Mucosa of rectum (tissue), 2 donors: ENCODE data around the gene TLR10.

Experiments
- H3K27ac ChIP-seq, 2 donors: one replicate each; pipeline ENCODE4 v1.7.0; 2013; ENCODE audit warnings: inconsistent platforms in 2 of 2, low read depth in 2 of 2, low read length in 2 of 2
- H3K27me3 ChIP-seq, 2 donors: one replicate each; pipeline ENCODE4 v1.7.0; 2013; ENCODE audit warnings: low read length in 2 of 2; ENCODE audit not compliant: control insufficient read depth in 2 of 2, insufficient read depth in 2 of 2
- H3K36me3 ChIP-seq, 2 donors: one replicate each; pipeline ENCODE4 v1.7.0; 2013; ENCODE audit warnings: low read length in 2 of 2; ENCODE audit not compliant: control insufficient read depth in 2 of 2, insufficient read depth in 2 of 2
- H3K4me1 ChIP-seq, 2 donors: one replicate each; pipeline ENCODE4 v1.7.0; 2013; ENCODE audit warnings: low read length in 2 of 2, mild to moderate bottlenecking in 1 of 2; ENCODE audit not compliant: control insufficient read depth in 2 of 2, insufficient read depth in 2 of 2
- H3K4me3 ChIP-seq, 2 donors: one replicate each; pipeline ENCODE4 v1.7.0; 2013; ENCODE audit warnings: low read length in 2 of 2
- H3K9ac ChIP-seq, 2 donors: one replicate each; pipeline ENCODE4 v1.7.0; 2013; ENCODE audit warnings: low read length in 2 of 2, low read depth in 1 of 2, mild to moderate bottlenecking in 1 of 2
- H3K9me3 ChIP-seq, 2 donors: one replicate each; pipeline ENCODE4 v1.7.0; 2013; ENCODE audit warnings: low read length in 2 of 2; ENCODE audit not compliant: control insufficient read depth in 2 of 2
- donor health status: healthy.
- donor health status: Normal muscosa, but diverticular disease.

The TLR10 gene

DNA sequence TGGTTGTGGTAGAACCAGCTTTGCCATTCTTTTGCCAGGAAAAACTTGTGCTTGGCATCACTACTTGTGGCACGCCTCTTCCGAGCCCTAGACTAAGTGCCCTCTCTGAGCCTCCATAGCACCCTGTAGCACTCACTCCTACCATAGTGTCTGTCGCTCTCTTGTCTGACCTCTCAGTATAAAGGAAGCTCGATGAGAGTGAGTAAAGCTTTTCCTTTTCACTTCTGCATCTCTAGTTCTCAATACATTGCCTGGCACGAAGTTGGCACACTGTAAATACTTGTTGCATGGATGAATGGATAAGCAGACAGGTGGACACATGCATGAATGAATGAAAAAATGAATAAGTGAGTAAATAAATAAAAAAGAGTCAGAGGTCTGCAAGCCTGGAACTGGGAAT is 48.3 kb downstream of the TLR10 start:
- H3K9ac ChIP-seq = no peak overlapping the region
- no peaks in the 10 kb centered on the region for H3K36me3 ChIP-seq
- H3K4me3 ChIP-seq = no peak overlapping the region
- peaks cover 4 to 12% of the 10 kb centered on the region in 2 donors for H3K4me1 ChIP-seq
- no peaks in the 10 kb centered on the region for H3K9me3 ChIP-seq
- no peaks in the 10 kb centered on the region for H3K27me3 ChIP-seq
- no peak overlapping the region for H3K27ac ChIP-seq

DNA sequence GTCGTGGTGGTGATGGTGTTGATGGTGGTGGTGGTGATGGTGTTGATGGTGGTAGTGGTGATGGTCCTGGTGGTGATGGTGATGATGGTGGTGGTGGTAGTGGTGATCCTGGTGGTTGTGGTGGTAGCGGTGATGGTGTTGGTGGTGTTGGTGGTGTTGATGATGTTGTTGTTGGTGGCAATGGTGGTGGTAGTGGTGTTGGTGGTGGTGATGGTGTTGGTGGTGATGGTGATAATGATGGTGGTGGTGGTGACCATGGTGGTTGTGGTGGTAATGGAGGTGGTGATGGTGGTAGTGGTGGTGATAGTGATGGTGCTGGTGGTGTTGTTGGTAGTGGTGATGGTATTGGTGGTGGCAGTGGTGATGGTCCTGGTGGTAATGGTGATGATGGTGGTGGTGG is 49.1 kb downstream of the TLR10 start:
- Histone ChIP-seq H3K9ac (no peak overlapping the region), H3K36me3 (no peaks in the 10 kb centered on the region), H3K4me1 (peaks cover 9 to 19% of the 10 kb centered on the region in 2 donors), H3K27me3 (no peaks in the 10 kb centered on the region), H3K27ac (no peak overlapping the region), H3K4me3 (no peak overlapping the region), H3K9me3 (no peaks in the 10 kb centered on the region)

DNA sequence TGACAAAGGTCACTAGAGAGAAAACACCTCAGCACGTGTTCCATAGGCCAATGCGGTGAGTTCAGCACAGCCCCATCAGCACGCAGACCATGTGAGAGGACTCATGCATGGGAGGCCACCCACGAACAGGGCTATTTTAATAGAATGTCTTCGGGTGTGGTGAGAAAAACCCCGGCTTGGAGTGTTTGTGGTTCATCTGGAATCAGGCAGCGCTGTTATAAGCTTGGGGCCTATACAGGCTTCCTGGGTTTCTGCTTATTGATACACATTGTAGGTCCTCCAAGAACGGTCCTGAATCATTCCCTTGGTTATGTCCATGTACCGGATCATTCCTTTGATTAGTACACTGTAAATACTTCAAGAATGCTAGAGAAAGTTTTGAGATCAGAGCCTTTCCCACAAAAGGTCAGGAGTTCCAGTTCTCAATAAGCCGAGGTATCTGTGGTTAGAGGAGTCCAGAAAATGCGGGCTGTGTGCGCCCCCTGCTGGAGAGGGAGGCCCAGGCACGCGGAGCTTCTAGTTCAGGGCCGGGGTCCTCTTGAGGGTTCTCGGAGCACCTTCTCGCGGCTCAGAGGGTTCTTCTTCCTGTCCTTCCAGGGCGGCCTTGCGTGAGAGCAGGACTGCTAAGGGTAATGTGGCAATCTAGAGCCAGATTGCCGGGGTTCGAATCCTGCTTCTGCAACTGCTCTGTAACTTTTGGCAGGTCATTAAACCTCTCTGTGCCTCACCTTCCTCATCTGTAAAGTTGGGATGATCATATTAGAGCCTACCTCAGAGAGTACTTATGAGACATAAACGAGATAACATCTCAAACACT is 51.8 kb downstream of the TLR10 start:
- Histone ChIP-seq H3K9ac (peak overlapping the region; percentile 14 to 41), H3K4me1 (peaks cover 18 to 29% of the 10 kb centered on the region in 2 donors), H3K9me3 (no peaks in the 10 kb centered on the region)

DNA sequence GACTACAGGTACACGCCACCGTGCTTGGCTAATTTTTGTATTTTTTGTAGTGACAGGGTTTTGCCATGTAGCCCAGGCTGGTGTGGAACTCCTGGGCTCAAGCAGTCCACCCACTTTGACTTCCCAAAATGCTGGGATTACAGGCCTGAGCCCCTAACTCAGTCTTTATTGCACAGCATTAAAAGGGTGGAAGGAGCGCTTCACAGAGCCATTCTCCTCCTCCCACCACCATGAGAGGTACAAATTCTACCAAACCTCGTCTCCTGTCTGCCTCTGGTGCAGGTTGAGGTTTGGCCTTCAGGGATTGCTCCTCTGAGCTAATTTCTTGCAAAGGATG is 52.3 kb downstream of the TLR10 start:
- no peak overlapping the region for H3K27ac ChIP-seq
- no peaks in the 10 kb centered on the region for H3K27me3 ChIP-seq
- H3K4me3 ChIP-seq = no peak overlapping the region
- no peak overlapping the region for H3K9ac ChIP-seq
- no peaks in the 10 kb centered on the region for H3K36me3 ChIP-seq
- H3K9me3 ChIP-seq = no peaks in the 10 kb centered on the region
- H3K4me1 ChIP-seq = peaks cover 18 to 29% of the 10 kb centered on the region in 2 donors

More for the DNA sequence above, 51.8 kb downstream of the TLR10 start:
- Histone ChIP-seq H3K27me3 (no peaks in the 10 kb centered on the region), H3K27ac (peak overlapping the region in 1 of 2 donors; percentile 19), H3K36me3 (no peaks in the 10 kb centered on the region), H3K4me3 (no peak overlapping the region)

DNA sequence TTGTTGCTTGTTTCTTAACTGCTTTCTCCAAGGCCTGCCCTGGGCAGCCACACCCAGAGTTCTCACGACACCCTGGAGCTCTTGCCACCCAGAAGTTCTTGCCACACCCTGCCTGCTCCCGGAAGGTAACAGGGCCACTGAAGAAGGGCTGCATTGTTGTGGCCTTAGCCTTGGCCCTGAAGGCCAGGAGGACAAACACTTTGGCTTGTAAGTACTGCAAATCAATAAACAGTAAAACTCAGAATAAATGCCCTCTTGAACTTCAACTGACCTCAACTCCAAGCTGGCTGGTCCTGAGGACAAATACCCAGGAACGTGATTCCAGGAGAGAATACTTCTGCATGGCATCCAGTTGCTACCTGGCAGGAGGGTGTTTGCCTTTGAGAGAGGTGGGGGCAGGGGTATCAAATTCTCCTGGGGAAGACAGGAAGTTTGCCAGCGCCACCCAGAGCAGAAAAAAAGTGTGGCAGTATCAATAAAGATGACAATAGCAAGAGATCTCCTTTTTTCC is 54.1 kb downstream of the TLR10 start:
- H3K4me3 ChIP-seq = no peak overlapping the region
- H3K9ac ChIP-seq = peak overlapping the region; percentile 5 to 61
- no peaks in the 10 kb centered on the region for H3K36me3 ChIP-seq
- no peaks in the 10 kb centered on the region for H3K27me3 ChIP-seq
- no peaks in the 10 kb centered on the region for H3K9me3 ChIP-seq
- H3K27ac ChIP-seq = peak overlapping the region; percentile 83 to 89
- H3K4me1 ChIP-seq = peaks cover 21 to 31% of the 10 kb centered on the region in 2 donors

DNA sequence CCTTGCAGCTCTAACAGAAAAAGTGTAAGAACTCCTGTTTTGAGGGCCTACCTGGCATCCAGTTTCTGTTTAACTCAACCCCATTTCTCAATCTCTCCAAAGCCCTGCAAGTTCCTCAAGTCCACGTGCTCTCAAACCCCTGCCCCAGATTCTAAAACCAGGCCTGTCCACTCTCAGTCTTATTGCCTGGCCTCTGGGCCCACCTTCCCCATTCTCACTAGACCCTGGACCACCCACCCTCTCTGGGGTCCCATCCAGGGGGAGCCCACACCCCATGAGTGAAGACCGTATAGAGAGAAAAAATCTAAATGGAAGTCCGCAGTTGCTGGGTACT is 58.3 kb downstream of the TLR10 start:
- H3K9me3 ChIP-seq = no peaks in the 10 kb centered on the region
- H3K36me3 ChIP-seq = no peaks in the 10 kb centered on the region
- H3K4me3 ChIP-seq = no peak overlapping the region
- peaks cover 17 to 19% of the 10 kb centered on the region in 2 donors for H3K4me1 ChIP-seq
- H3K9ac ChIP-seq = no peak overlapping the region
- no peak overlapping the region for H3K27ac ChIP-seq
- no peaks in the 10 kb centered on the region for H3K27me3 ChIP-seq

DNA sequence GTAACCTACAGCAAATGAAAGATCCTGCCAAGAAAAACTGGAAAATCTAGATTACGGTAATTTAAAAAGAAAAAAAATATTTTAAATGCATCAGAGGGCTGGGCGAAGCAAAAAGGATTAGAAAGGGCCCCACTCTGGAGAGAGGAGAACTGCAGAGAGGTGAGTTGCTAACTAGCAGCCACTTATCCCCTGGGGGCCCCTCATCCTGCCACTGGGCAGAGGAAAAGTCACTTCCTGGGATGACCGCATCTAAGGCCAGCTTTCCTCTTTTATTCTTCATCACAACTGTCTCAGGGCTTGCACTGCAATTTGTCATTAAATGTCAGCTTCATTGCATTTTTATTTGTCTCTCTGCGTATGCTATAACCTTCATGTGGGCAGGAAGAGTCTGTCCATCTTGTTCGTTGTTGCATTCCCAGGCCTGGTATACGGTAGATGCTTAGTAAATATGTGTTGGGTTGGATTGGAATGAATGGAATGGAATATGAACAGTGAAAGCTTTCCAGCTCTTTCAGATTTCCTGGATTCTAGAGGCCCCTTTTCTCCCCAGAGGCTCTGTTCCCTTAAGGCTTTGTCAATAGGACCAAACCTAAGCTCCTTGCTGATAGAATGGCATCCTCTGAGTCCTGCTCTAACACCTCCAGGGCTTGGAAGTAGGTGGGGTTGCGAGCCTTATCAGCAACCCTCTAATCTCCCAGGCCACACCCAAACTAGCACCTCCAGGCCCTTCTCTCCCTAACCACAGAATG is 58.9 kb downstream of the TLR10 start:
- Histone ChIP-seq H3K27me3 (no peaks in the 10 kb centered on the region), H3K9me3 (no peaks in the 10 kb centered on the region), H3K4me3 (no peak overlapping the region), H3K4me1 (peaks cover 14 to 15% of the 10 kb centered on the region in 2 donors), H3K36me3 (no peaks in the 10 kb centered on the region), H3K27ac (no peak overlapping the region), H3K9ac (no peak overlapping the region)

DNA sequence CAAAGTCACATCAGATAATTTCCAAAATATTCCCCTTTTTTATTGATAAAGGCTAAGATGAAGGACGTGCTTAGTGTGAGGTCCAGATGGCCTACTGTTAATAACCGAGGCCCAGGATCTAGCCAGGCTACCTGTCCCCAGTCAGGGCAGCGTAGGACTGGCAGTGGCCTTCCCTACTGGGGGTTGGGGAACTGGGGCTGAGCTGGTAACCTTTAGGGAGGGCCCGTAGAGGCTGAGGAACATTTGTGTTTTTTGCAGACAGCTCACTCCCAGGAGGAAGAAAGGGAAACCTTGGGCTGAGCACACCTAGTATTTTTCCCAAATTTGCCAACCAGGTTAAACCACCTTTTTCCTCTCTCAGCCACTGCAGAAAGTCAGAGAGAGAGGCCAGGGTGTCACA is 59.7 kb downstream of the TLR10 start:
- Histone ChIP-seq H3K27me3 (no peaks in the 10 kb centered on the region), H3K4me3 (no peak overlapping the region), H3K9me3 (no peaks in the 10 kb centered on the region), H3K36me3 (no peaks in the 10 kb centered on the region), H3K4me1 (peaks cover 8 to 9% of the 10 kb centered on the region in 2 donors), H3K27ac (no peak overlapping the region), H3K9ac (no peak overlapping the region)
